Endothelial cell (in vitro differentiated cells): Measurements from ENCODE around the gene GPI. TPM values are rescaled to one million over a fixed set of nuclear protein-coding genes. Genes with fewer than 3 reads are reported as not detected.

Experiments used
- DNase-seq: peaks from one replicate; pipeline ENCODE4 v3.0.0; 2021; ENCODE audit warnings: low spot score
- H3K27ac Mint-ChIP-seq: one replicate; pipeline ENCODE4 v1.8.0; 2021; ENCODE audit warnings: mixed read lengths, inconsistent platforms; ENCODE audit not compliant: unreplicated experiment
- H3K27me3 Mint-ChIP-seq: one replicate; pipeline ENCODE4 v1.8.0; 2021; ENCODE audit warnings: mild to moderate bottlenecking, moderate library complexity, mixed read lengths, inconsistent platforms; ENCODE audit not compliant: unreplicated experiment
- H3K36me3 Mint-ChIP-seq: one replicate; pipeline ENCODE4 v1.8.0; 2021; ENCODE audit warnings: mild to moderate bottlenecking, low read depth, mixed read lengths, inconsistent platforms; ENCODE audit not compliant: unreplicated experiment
- H3K4me1 Mint-ChIP-seq: one replicate; pipeline ENCODE4 v1.8.0; 2021; ENCODE audit warnings: mild to moderate bottlenecking, mixed read lengths, inconsistent platforms; ENCODE audit not compliant: unreplicated experiment
- H3K4me3 Mint-ChIP-seq: one replicate; pipeline ENCODE4 v1.8.0; 2021; ENCODE audit warnings: mild to moderate bottlenecking, mixed read lengths, inconsistent platforms; ENCODE audit not compliant: unreplicated experiment
- H3K9me3 Mint-ChIP-seq: one replicate; pipeline ENCODE4 v1.8.0; 2021; ENCODE audit warnings: mixed read lengths, inconsistent platforms; ENCODE audit not compliant: unreplicated experiment
- CTCF ChIP-seq: fragments of 200-600 bp; sonication (generic); IDR thresholded peaks from one replicate; pipeline ENCODE4 v1.5.0; 2021; ENCODE audit warnings: antibody characterized with exemption; ENCODE audit not compliant: unreplicated experiment
- total RNA-seq: library from RNA; stranded (reverse); fragmentation: NEBNext Ultra II Directional; extraction: Animal tissue kit (Norgen Biotek cat#: 25700); gene quantifications from one replicate; pipeline ENCODE4 v1.2.1, GENCODE V29; 2021; ENCODE audit not compliant: unreplicated experiment

GPI gene
- total RNA-seq, 1 donor from 2014 or later = 133 TPM

- DNase-seq = no peak
- H3K9me3 Mint-ChIP-seq = no peaks in the 10 kb centered on the region
- H3K27me3 Mint-ChIP-seq = peaks cover 6% of the 10 kb centered on the region
- H3K4me3 Mint-ChIP-seq = peak overlapping the region; percentile 8
- no peaks in the 10 kb centered on the region for H3K4me1 Mint-ChIP-seq
- H3K27ac Mint-ChIP-seq = no peak overlapping the region
- TF ChIP-seq CTCF = no peak
- peaks cover 10% of the 10 kb centered on the region for H3K36me3 Mint-ChIP-seq
Measured at GRCh38 chr19:34370983-34371382, 6.0 kb downstream of the GPI start.

GRCh38 chr19:34373601-34374288, 8.7 kb downstream of the GPI start:
- no peak overlapping the region for H3K27ac Mint-ChIP-seq
- H3K4me3 Mint-ChIP-seq = no peak overlapping the region
- H3K9me3 Mint-ChIP-seq = no peaks in the 10 kb centered on the region
- peaks cover 16% of the 10 kb centered on the region for H3K36me3 Mint-ChIP-seq
- DNase-seq = no peak
- no peaks in the 10 kb centered on the region for H3K4me1 Mint-ChIP-seq
- H3K27me3 Mint-ChIP-seq = peaks cover 6% of the 10 kb centered on the region
- TF ChIP-seq CTCF = no peak

- DNase-seq = no peak
- no peaks in the 10 kb centered on the region for H3K9me3 Mint-ChIP-seq
- no peak overlapping the region for H3K4me3 Mint-ChIP-seq
- H3K36me3 Mint-ChIP-seq = peaks cover 22% of the 10 kb centered on the region
- H3K27me3 Mint-ChIP-seq = peaks cover 4% of the 10 kb centered on the region
- no peaks in the 10 kb centered on the region for H3K4me1 Mint-ChIP-seq
- H3K27ac Mint-ChIP-seq = peak overlapping the region; percentile 58
- no peak for TF ChIP-seq CTCF
Measured at GRCh38 chr19:34375598-34375997, 10.6 kb downstream of the GPI start.

GRCh38 chr19:34380639-34381241, 15.7 kb downstream of the GPI start:
- Mint-ChIP-seq H3K9me3 (no peaks in the 10 kb centered on the region), H3K4me1 (no peaks in the 10 kb centered on the region), H3K36me3 (peaks cover 49% of the 10 kb centered on the region), H3K27me3 (peaks cover 8% of the 10 kb centered on the region), H3K4me3 (no peak overlapping the region), H3K27ac (no peak overlapping the region)
- no peak for TF ChIP-seq CTCF
- DNase-seq = no peak
